ENCODE measurements around the gene EMX1. TPM values are rescaled to one million over a fixed set of nuclear protein-coding genes. Genes with fewer than 3 reads are reported as not detected.

The EMX1 gene
- total RNA-seq, 4 donors from 2014 or later: 0.15 TPM; not detected in 3

GRCh38 chr2:72920318-72921087 lies 3.2 kb downstream of the EMX1 start:
- intact Hi-C loops (cut with DNase I): no loop called here
- Histone ChIP-seq H3K9me3 (no peaks in the 10 kb centered on the region), H3K36me3 (no peaks in the 10 kb centered on the region), H3K27me3 (peaks cover 67 to 100% (median 86%) of the 10 kb centered on the region in 4 donors), H3K4me1 (peaks cover 47 to 67% (median 49%) of the 10 kb centered on the region in 3 donors), H3K27ac (no peak overlapping the region), H3K4me3 (peak overlapping the region in 2 of 4 donors; percentile 34 to 47)
- no peak for DNase-seq
- TF ChIP-seq POLR2A (IDR thresholded peaks at IDR 0.05) (no peak), CTCF (IDR thresholded peaks at IDR 0.05) (no peak)
- 4 to 22% methylated on average over 13 to 16 of the region's 77 CpGs for WGBS, 2 donors

GRCh38 chr2:72921088-72921851 lies 4.0 kb downstream of the EMX1 start:
- WGBS, 2 donors: 35 to 47% methylated on average over 12 to 14 of the region's 15 CpGs
- no peak for DNase-seq
- peak overlapping the region in 1 of 4 donors; percentile 47 for H3K4me3 ChIP-seq

GRCh38 chr2:72921853-72922252 lies 4.5 kb downstream of the EMX1 start:
- intact Hi-C loops (cut with DNase I): no loop called here
- H3K9me3 ChIP-seq: no peaks in the 10 kb centered on the region
- no peaks in the 10 kb centered on the region for H3K36me3 ChIP-seq
- peaks cover 61 to 100% (median 82%) of the 10 kb centered on the region in 4 donors for H3K27me3 ChIP-seq
- H3K4me3 ChIP-seq: no peak overlapping the region
- TF ChIP-seq POLR2A (IDR thresholded peaks at IDR 0.05): no peak
- TF ChIP-seq CTCF (IDR thresholded peaks at IDR 0.05): no peak
- H3K27ac ChIP-seq: no peak overlapping the region
- WGBS, 2 donors: 80 to 90% methylated on average over 1 of the region's 1 CpG
- H3K4me1 ChIP-seq: peaks cover 33 to 53% (median 36%) of the 10 kb centered on the region in 3 donors
- DNase-seq: no peak

More at GRCh38 chr2:72921088-72921851, 4.0 kb downstream of the EMX1 start:
- Histone ChIP-seq H3K4me1 (peaks cover 39 to 59% (median 41%) of the 10 kb centered on the region in 3 donors), H3K36me3 (no peaks in the 10 kb centered on the region), H3K27ac (no peak overlapping the region), H3K9me3 (no peaks in the 10 kb centered on the region), H3K27me3 (peaks cover 63 to 100% (median 83%) of the 10 kb centered on the region in 4 donors)
- TF ChIP-seq CTCF (IDR thresholded peaks at IDR 0.05): no peak
- TF ChIP-seq POLR2A (IDR thresholded peaks at IDR 0.05): no peak
- intact Hi-C loops (cut with DNase I): no loop called here

- no peak for TF ChIP-seq CTCF (IDR thresholded peaks at IDR 0.05)
- no peak for TF ChIP-seq POLR2A (IDR thresholded peaks at IDR 0.05)
- peak overlapping the region in 1 of 4 donors; percentile 29 for H3K4me3 ChIP-seq
- 9% methylated on average over 10 of the region's 36 CpGs; no CpG with 5 or more reads in 1 of the 2 donors for WGBS, 2 donors
- no peak for DNase-seq
- H3K27ac ChIP-seq: no peak overlapping the region
- intact Hi-C loops (cut with DNase I): no loop called here
- no peaks in the 10 kb centered on the region for H3K9me3 ChIP-seq
- H3K27me3 ChIP-seq: peaks cover 49 to 100% (median 71%) of the 10 kb centered on the region in 4 donors
- no peaks in the 10 kb centered on the region for H3K36me3 ChIP-seq
- peaks cover 16 to 33% (median 22%) of the 10 kb centered on the region in 3 donors for H3K4me1 ChIP-seq
Measured at GRCh38 chr2:72923833-72924352, 6.6 kb downstream of the EMX1 start.

Data from esophagus squamous epithelium (tissue), 5 donors.